ENCODE data around the gene ABTB2. TPM values are rescaled to one million over a fixed set of nuclear protein-coding genes. Genes with fewer than 3 reads are reported as not detected.

The ABTB2 gene
- total RNA-seq (2022), result 2.9 and 3.1 TPM in 2 replicates
- percentile 45 among the genes with signal in this experiment for Bru-seq, nascent RNA
- percentile 34 among the genes with signal in this experiment for BruChase-seq, experiment 1, labeled RNA remaining after a 6-hour chase
- percentile 37 among the genes with signal in this experiment for BruChase-seq, experiment 2, labeled RNA remaining after a 2-hour chase
- long read RNA-seq, full-length matches to known transcripts, result 2 of 3 reads
- long read RNA-seq, partial matches to known transcripts, result 0 of 3 reads
- long read RNA-seq, other reads (novel, unspliced or antisense), result 1 of 3 reads

- peaks cover 8% of the 10 kb centered on the region for H3K4me1 Mint-ChIP-seq (ENCODE audit: insufficient read depth, unreplicated experiment)
- H3K36me3 Mint-ChIP-seq (ENCODE audit: insufficient read depth, unreplicated experiment), result no peaks in the 10 kb centered on the region
- ChIA-PET CTCF (interaction anchor here (0.6 to 6.6 kb wide), 20 partner anchors 10 to 558 kb away, joined by 3 to 108 read pairs (median 4); no protein-coding TSS in a partner anchor), POLR2A (interaction anchor here (0.6 to 2.5 kb wide), 10 partner anchors 10 to 252 kb away, joined by 3 to 12 read pairs (median 4); partner anchors contain the start of gene NAT10)
- no peak for TF ChIP-seq CTCF (IDR thresholded peaks at IDR 0.05; ENCODE audit: unreplicated experiment)
- intact Hi-C loops (cut with micrococcal nuclease), result loop anchor here (2.0 to 5.0 kb wide), 4 partner anchors 80 to 165 kb away; no protein-coding TSS in a partner anchor
- H3K27ac Mint-ChIP-seq (ENCODE audit: low read depth, unreplicated experiment), result no peak within 1 kb of the TSS
- H3K9me3 Mint-ChIP-seq (ENCODE audit: unreplicated experiment), result no peaks in the 10 kb centered on the region
- no TSS peak for BruUV-seq (replicated peaks)
- peak; percentile 95 for DNase-seq (ENCODE audit: unreplicated experiment)
- H3K4me3 Mint-ChIP-seq (ENCODE audit: unreplicated experiment), result peak within 1 kb of the TSS; percentile 74
- no peaks in the 10 kb centered on the region for H3K27me3 Mint-ChIP-seq (ENCODE audit: insufficient read depth, unreplicated experiment)
Measured at GRCh38 chr11:34357701-34358257, at the start of gene ABTB2. ABTB2 (minus strand) TSS chr11:34358010.

- Mint-ChIP-seq H3K4me1 (ENCODE audit: insufficient read depth, unreplicated experiment) (peaks cover 7% of the 10 kb centered on the region), H3K27ac (ENCODE audit: low read depth, unreplicated experiment) (no peak overlapping the region), H3K4me3 (ENCODE audit: unreplicated experiment) (no peak overlapping the region), H3K36me3 (ENCODE audit: insufficient read depth, unreplicated experiment) (no peaks in the 10 kb centered on the region), H3K9me3 (ENCODE audit: unreplicated experiment) (peaks cover 7% of the 10 kb centered on the region), H3K27me3 (ENCODE audit: insufficient read depth, unreplicated experiment) (peaks cover 13% of the 10 kb centered on the region)
- CTCF ChIA-PET, result no interaction called here
- no peak for DNase-seq (ENCODE audit: unreplicated experiment)
- no peak for TF ChIP-seq CTCF (IDR thresholded peaks at IDR 0.05; ENCODE audit: unreplicated experiment)
- BruUV-seq (replicated peaks), result no TSS peak
- intact Hi-C loops (cut with micrococcal nuclease), result no loop called here
- POLR2A ChIA-PET, result no interaction called here
Measured at GRCh38 chr11:34407121-34407813, 49.5 kb upstream of the ABTB2 start.

- Mint-ChIP-seq H3K27me3 (ENCODE audit: insufficient read depth, unreplicated experiment) (peaks cover 13% of the 10 kb centered on the region), H3K9me3 (ENCODE audit: unreplicated experiment) (peaks cover 7% of the 10 kb centered on the region), H3K4me3 (ENCODE audit: unreplicated experiment) (no peak overlapping the region), H3K36me3 (ENCODE audit: insufficient read depth, unreplicated experiment) (no peaks in the 10 kb centered on the region), H3K27ac (ENCODE audit: low read depth, unreplicated experiment) (no peak overlapping the region), H3K4me1 (ENCODE audit: insufficient read depth, unreplicated experiment) (peaks cover 7% of the 10 kb centered on the region)
- no peak for DNase-seq (ENCODE audit: unreplicated experiment)
- POLR2A ChIA-PET, result no interaction called here
- BruUV-seq (replicated peaks), result no TSS peak
- CTCF ChIA-PET, result no interaction called here
- no peak for TF ChIP-seq CTCF (IDR thresholded peaks at IDR 0.05; ENCODE audit: unreplicated experiment)
- intact Hi-C loops (cut with micrococcal nuclease), result no loop called here
Measured at GRCh38 chr11:34406413-34406812, 48.6 kb upstream of the ABTB2 start.

Measured in MCF 10A (cell line).